Measurements from ENCODE around the gene CPPED1. TPM values are rescaled to one million over a fixed set of nuclear protein-coding genes. Genes with fewer than 3 reads are reported as not detected.

The CPPED1 gene
- total and polyA plus RNA-seq, 2 of the 4 experiments (the other 2 are of a cell fraction), result 5.1 to 6.5 TPM

DNA sequence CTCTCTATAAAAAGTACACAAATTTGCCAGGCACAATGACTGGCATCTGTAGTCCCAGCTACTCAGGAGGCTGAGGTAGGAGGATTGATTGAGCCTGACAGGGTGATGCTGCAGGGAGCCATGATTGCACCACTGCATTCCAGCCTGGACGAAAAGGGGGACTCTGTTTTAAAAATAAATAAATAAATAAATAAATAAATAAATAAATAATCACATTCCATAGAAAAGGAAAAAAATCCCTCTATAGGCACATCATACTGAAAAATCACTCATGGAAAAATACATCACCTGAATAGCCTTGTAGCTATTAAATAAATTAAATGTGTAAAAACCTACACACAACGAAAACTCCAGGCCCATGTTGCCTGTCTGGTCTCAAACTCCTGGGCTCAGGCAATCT, 56.4 kb downstream of the CPPED1 start:
- no peaks in the 10 kb centered on the region for H3K27me3 ChIP-seq (ENCODE audit: control insufficient read depth, insufficient read depth, low read length)
- no peaks in the 10 kb centered on the region for H4K20me1 ChIP-seq (ENCODE audit: insufficient read depth, low read length)
- H3K56ac ChIP-seq (ENCODE audit: extremely low read depth, insufficient read depth, low read length), result no peak overlapping the region
- H3K27ac ChIP-seq (ENCODE audit: insufficient read depth, low read length), result no peak overlapping the region
- no peak overlapping the region for H4K91ac ChIP-seq (ENCODE audit: insufficient read depth, low read depth, low read length)
- H2BK15ac ChIP-seq (ENCODE audit: low read depth, low read length), result no peak overlapping the region
- no peak overlapping the region for H3K4ac ChIP-seq (ENCODE audit: low read depth, low read length)
- no peak overlapping the region for H2BK20ac ChIP-seq (ENCODE audit: low read depth, low read length)
- H3K9me1 ChIP-seq (ENCODE audit: insufficient read depth, low read length), result no peaks in the 10 kb centered on the region
- H3K23ac ChIP-seq (ENCODE audit: low read depth, low read length), result no peak overlapping the region
- no peaks in the 10 kb centered on the region for H3K4me1 ChIP-seq (ENCODE audit: control insufficient read depth, insufficient read depth, low read length)
- no CpG with 5 or more reads among the region's 2 CpGs for WGBS, 2 experiments (ENCODE audit: extremely low coverage in 2 of 2, insufficient read length in 1 of 2)
- H2AK5ac ChIP-seq (ENCODE audit: low read depth, low read length), result no peak overlapping the region
- in situ Hi-C loops (cut with MboI; ENCODE audit: low sequenced_read_pairs) (no loop called here), dilution Hi-C loops (cut with HindIII; ENCODE audit: low sequenced_read_pairs, unreplicated experiment) (no loop called here), intact Hi-C loops (cut with micrococcal nuclease) (no loop called here)
- no peak for DNase-seq
- no peak for TF ChIP-seq RFX5 (IDR thresholded peaks at IDR 0.05; ENCODE audit: low read depth, low read length)
- no peak for TF ChIP-seq NFE2L2 (IDR thresholded peaks at IDR 0.05; ENCODE audit: low read depth, low read length)
- no peak for TF ChIP-seq FOS (IDR thresholded peaks at IDR 0.05; ENCODE audit: low read depth, low read length)
- TF ChIP-seq BHLHE40 (IDR thresholded peaks at IDR 0.05; ENCODE audit: low read depth, low read length), result no peak
- TF ChIP-seq, protein P1, sequence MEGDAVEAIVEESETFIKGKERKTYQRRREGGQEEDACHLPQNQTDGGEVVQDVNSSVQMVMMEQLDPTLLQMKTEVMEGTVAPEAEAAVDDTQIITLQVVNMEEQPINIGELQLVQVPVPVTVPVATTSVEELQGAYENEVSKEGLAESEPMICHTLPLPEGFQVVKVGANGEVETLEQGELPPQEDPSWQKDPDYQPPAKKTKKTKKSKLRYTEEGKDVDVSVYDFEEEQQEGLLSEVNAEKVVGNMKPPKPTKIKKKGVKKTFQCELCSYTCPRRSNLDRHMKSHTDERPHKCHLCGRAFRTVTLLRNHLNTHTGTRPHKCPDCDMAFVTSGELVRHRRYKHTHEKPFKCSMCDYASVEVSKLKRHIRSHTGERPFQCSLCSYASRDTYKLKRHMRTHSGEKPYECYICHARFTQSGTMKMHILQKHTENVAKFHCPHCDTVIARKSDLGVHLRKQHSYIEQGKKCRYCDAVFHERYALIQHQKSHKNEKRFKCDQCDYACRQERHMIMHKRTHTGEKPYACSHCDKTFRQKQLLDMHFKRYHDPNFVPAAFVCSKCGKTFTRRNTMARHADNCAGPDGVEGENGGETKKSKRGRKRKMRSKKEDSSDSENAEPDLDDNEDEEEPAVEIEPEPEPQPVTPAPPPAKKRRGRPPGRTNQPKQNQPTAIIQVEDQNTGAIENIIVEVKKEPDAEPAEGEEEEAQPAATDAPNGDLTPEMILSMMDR (conservative IDR thresholded peaks at IDR 0.05; ENCODE audit: low read depth, low read length), result no peak
- no peak for TF ChIP-seq SMC3 (IDR thresholded peaks at IDR 0.05; ENCODE audit: low read depth, low read length)
- no peak for TF ChIP-seq RAD21 (IDR thresholded peaks at IDR 0.05; ENCODE audit: low read length)
- TF ChIP-seq, protein P2, sequence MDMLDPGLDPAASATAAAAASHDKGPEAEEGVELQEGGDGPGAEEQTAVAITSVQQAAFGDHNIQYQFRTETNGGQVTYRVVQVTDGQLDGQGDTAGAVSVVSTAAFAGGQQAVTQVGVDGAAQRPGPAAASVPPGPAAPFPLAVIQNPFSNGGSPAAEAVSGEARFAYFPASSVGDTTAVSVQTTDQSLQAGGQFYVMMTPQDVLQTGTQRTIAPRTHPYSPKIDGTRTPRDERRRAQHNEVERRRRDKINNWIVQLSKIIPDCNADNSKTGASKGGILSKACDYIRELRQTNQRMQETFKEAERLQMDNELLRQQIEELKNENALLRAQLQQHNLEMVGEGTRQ (IDR thresholded peaks at IDR 0.05; ENCODE audit: low read depth, low read length), result no peak
- TF ChIP-seq POLR2A (IDR thresholded peaks at IDR 0.05; ENCODE audit: low read depth, low read length), result no peak
- no peak for TF ChIP-seq MXI1 (IDR thresholded peaks at IDR 0.05; ENCODE audit: borderline replicate concordance, low read depth, low read length)
- no peak for TF ChIP-seq CEBPB (IDR thresholded peaks at IDR 0.05; ENCODE audit: low read depth, low read length)
- no peak for TF ChIP-seq RCOR1 (IDR thresholded peaks at IDR 0.05; ENCODE audit: insufficient replicate concordance, low read length)
- no peak for TF ChIP-seq CHD1 (IDR thresholded peaks at IDR 0.05; ENCODE audit: low read depth, low read length)
- TF ChIP-seq, protein P3, sequence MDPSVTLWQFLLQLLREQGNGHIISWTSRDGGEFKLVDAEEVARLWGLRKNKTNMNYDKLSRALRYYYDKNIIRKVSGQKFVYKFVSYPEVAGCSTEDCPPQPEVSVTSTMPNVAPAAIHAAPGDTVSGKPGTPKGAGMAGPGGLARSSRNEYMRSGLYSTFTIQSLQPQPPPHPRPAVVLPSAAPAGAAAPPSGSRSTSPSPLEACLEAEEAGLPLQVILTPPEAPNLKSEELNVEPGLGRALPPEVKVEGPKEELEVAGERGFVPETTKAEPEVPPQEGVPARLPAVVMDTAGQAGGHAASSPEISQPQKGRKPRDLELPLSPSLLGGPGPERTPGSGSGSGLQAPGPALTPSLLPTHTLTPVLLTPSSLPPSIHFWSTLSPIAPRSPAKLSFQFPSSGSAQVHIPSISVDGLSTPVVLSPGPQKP (IDR thresholded peaks at IDR 0.05; ENCODE audit: borderline replicate concordance, low read depth, low read length), result no peak
- TF ChIP-seq MAZ (IDR thresholded peaks at IDR 0.05; ENCODE audit: borderline replicate concordance, low read depth, low read length), result no peak
- no peak for TF ChIP-seq MAFK (IDR thresholded peaks at IDR 0.05; ENCODE audit: low read depth, low read length)
- H4K8ac ChIP-seq (ENCODE audit: low read depth in 2 of 2, low read length in 2 of 2), result no peak overlapping the region
- no peak overlapping the region for H2AK9ac ChIP-seq (replicated peaks; ENCODE audit: low read depth, low read length, poor library complexity)
- BruUV-seq (replicated peaks), result no TSS peak
- H3K36me3 ChIP-seq (ENCODE audit: control insufficient read depth, insufficient read depth, low read length), result no peaks in the 10 kb centered on the region
- no peak overlapping the region for H3K14ac ChIP-seq (replicated peaks; ENCODE audit: low read depth, low read length)
- H3K9me3 ChIP-seq (ENCODE audit: control insufficient read depth, insufficient read depth, low read length), result no peaks in the 10 kb centered on the region; the same call in 1 of the 2 replicates
- no peak overlapping the region for H3K4me2 ChIP-seq (ENCODE audit: low read depth, low read length)
- POLR2A ChIA-PET (ENCODE audit: unreplicated experiment), result no interaction called here
- no peak overlapping the region for H4K5ac ChIP-seq (ENCODE audit: low read depth, low read length)
- H2BK120ac ChIP-seq (ENCODE audit: low read depth, low read length), result no peak overlapping the region
- no peaks in the 10 kb centered on the region for H3K79me1 ChIP-seq (ENCODE audit: low read depth in 1 of 2, low read length in 2 of 2)
- no peak overlapping the region for H3K9ac ChIP-seq (ENCODE audit: low read depth, low read length)
- H3K18ac ChIP-seq (ENCODE audit: low read depth, low read length), result no peak overlapping the region
- H2AFZ ChIP-seq (replicated peaks; ENCODE audit: low read length, poor library complexity), result no peak overlapping the region
- CTCF ChIA-PET, result no interaction called here
- no peak overlapping the region for H2BK5ac ChIP-seq (ENCODE audit: low read depth, low read length, poor library complexity, severe bottlenecking)
- H3K4me3 ChIP-seq (ENCODE audit: insufficient read depth, low read depth, low read length), result no peak overlapping the region
- no peak for ATAC-seq (ENCODE audit: low read depth)

Measured in IMR-90 (cell line).